ENCODE measurements around the gene CFAP90.

CFAP90 gene

GRCh38 chr5:7846327-7846726 is 4.6 kb downstream of the CFAP90 start:
- FAIRE-seq (no peak), DNase-seq (ENCODE audit: insufficient read length, low spot score) (no peak)
- no peak for TF ChIP-seq CTCF (IDR thresholded peaks at IDR 0.05; ENCODE audit: insufficient read depth, missing control alignments)

GRCh38 chr5:7845557-7845956 is 5.4 kb downstream of the CFAP90 start:
- FAIRE-seq (no peak), DNase-seq (ENCODE audit: insufficient read length, low spot score) (no peak)
- TF ChIP-seq CTCF (IDR thresholded peaks at IDR 0.05; ENCODE audit: insufficient read depth, missing control alignments): no peak

GRCh38 chr5:7844901-7845300 is 6.0 kb downstream of the CFAP90 start:
- no peak for FAIRE-seq
- TF ChIP-seq CTCF (IDR thresholded peaks at IDR 0.05; ENCODE audit: insufficient read depth, missing control alignments): no peak
- no peak for DNase-seq (ENCODE audit: insufficient read length, low spot score)

- FAIRE-seq: no peak
- DNase-seq (ENCODE audit: insufficient read length, low spot score): no peak
- TF ChIP-seq CTCF (IDR thresholded peaks at IDR 0.05; ENCODE audit: insufficient read depth, missing control alignments): no peak
Measured at GRCh38 chr5:7842531-7842930, 8.4 kb downstream of the CFAP90 start.

- no peak for TF ChIP-seq CTCF (IDR thresholded peaks at IDR 0.05; ENCODE audit: insufficient read depth, missing control alignments)
- DNase-seq (ENCODE audit: insufficient read length, low spot score) (no peak), FAIRE-seq (no peak)
Measured at GRCh38 chr5:7837403-7837802, 13.5 kb downstream of the CFAP90 start.

GRCh38 chr5:7834982-7835381 is 16.0 kb downstream of the CFAP90 start:
- no peak for TF ChIP-seq CTCF (IDR thresholded peaks at IDR 0.05; ENCODE audit: insufficient read depth, missing control alignments)
- DNase-seq (ENCODE audit: insufficient read length, low spot score) (no peak), FAIRE-seq (no peak)

- TF ChIP-seq CTCF (IDR thresholded peaks at IDR 0.05; ENCODE audit: insufficient read depth, missing control alignments): no peak
- FAIRE-seq: no peak
Measured at GRCh38 chr5:7828269-7828668, 22.7 kb downstream of the CFAP90 start.

More at GRCh38 chr5:7828269-7828668, 22.7 kb downstream of the CFAP90 start:
- no peak for DNase-seq (ENCODE audit: insufficient read length, low spot score)
